CD4-positive, alpha-beta T cell treated with Interferon gamma for 1 hour (primary cell): ENCODE measurements around the gene ABCD1.
A peak's percentile ranks its signal among the peaks of the same experiment; 100 is the strongest.
"Not testable (repeated sequence)": the region's sequence is repeated elsewhere in the genome, so short reads cannot be mapped to it uniquely, and the experiment has no call there.

ENCODE experiments used
- DNase-seq: peaks from one replicate; pipeline ENCODE4 v3.0.0-alpha.2; 2020

Gene ABCD1

DNA sequence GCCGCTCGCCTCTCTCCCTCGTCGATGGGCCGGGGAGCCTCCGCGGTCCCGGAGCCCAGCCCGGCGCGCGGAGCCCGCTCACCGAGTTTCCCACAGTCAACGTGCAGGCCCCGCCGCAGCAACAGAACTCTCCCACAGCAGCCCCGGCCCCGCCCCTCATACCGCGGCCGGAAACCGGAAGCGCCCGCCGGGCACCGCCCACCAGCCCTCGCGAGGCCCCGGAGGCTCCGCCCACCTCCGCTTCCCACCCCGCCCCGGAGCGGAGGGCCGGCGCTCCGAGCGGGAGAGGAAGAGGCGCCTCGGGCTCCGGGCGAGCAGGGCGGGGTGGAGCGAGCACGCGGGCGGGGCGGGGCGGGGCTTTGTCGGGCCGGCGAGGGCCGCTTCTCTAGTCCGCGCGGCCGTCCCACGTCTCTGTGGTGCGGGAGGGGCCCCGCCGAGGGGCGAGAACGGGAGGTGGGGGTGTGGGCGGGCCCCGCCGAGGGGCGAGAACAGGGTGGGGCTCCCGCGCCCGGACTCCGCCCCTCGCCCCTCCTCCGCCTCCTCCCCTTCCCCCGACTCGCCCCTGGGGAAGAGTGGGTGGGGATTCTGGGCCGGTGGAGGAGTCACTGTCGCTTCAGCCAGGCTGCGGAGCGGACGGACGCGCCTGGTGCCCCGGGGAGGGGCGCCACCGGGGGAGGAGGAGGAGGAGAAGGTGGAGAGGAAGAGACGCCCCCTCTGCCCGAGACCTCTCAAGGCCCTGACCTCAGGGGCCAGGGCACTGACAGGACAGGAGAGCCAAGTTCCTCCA is at the start of gene ABCD1, which contains the start of gene BCAP31:
Gene ABCD1 (plus strand): TSS at position 605 of the 787 bp plus-strand sequence. CDS start 411 bp downstream, outside the sequence.
Gene BCAP31 (minus strand): TSS at position 136 of the 787 bp plus-strand sequence. CDS start 1,143 bp downstream, outside the sequence.
- DNase-seq, result peak; percentile 91

DNA sequence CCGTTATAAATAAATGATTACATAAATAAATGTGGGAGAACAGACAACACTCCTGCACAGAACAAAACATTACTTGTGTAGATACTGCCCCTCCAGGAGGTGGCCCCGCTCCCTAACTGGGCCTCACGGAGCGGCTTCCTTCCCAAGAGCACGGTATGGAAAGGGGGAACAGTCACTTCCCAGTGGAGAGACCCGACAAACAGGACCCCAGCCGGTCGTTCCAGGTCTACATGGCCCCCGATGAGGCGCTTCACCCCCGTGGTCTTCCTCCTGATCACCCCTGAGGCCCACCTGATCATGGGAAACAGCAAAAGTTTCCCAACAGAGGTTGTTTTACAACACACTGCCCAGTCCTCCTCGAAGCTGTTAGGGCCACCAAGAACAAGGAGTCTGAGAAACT is 43.5 kb upstream of the ABCD1 start:
- no peak for DNase-seq

DNA sequence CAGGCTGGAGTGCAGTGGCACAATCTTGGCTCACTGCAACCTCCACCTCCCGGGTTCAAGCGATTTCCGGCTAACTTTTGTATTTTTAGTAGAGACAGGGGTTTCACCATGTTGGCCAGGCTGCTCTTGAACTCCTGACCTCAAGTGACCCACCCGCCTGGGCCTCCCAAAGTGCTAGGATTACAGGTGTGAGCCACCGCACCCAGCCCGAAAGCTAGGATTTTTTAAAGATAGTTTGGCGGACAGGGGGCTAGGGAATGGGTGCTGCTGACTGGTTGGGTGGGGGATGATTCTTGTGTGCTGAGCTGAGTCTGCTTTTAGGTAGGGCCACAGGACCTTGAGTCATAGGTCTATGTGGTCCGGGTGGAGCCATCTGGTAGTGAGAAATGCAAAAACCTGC is 41.2 kb upstream of the ABCD1 start:
- DNase-seq, result not testable (repeated sequence)

DNA sequence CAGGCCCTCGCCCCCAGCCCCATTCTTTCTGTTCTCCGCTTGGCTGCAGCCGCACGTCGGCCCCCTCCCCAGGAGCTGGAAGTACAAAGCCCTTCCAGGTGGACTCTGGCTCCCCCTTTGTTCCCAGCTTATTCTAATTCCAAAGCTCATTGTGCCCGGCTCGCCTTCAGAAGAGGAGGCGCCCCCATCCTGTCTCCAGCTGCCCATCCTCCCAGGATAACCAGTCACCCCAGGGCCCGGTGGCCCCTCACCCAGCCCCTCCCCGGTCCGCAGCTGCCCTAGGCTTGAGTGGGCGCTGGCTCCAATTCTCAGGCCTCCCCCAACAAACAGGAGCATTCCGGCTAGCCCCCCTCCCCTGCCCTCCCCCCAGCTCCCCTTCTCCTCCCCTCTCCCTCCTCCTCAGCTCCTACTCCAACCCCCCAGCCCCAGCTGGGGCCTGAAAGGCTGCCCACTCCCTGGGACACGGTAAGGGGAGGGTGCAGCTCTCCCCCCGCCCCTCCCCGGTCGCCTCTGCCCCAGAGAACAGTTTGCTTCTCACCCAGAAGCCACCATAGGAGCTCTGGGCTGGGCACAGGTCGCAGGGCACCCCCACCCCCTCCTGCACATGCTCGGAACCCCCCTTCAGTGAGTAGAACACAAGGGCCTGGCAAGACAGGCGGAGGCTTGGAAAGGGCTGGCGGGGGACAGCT is 40.0 kb upstream of the ABCD1 start:
- no peak for DNase-seq

DNA sequence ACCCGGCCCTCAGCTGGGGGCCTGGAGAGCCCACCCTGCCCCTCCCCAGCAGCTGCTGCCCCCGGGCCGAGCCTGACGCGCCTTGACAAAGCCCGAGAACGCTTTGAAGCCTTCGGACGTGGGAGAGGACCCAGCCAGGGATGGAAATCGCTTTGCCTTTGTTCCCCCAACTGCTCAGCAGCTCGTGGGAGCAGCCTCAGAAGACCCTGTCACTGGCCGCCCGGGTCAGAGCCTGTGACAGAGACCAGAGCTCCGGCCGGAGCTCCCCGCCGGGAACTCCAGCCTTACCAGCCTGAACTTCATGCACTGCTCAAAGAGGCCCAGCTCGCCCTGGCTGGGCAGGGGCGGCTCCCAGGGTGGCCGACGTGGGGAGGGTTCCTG is 39.5 kb upstream of the ABCD1 start:
- no peak for DNase-seq

DNA sequence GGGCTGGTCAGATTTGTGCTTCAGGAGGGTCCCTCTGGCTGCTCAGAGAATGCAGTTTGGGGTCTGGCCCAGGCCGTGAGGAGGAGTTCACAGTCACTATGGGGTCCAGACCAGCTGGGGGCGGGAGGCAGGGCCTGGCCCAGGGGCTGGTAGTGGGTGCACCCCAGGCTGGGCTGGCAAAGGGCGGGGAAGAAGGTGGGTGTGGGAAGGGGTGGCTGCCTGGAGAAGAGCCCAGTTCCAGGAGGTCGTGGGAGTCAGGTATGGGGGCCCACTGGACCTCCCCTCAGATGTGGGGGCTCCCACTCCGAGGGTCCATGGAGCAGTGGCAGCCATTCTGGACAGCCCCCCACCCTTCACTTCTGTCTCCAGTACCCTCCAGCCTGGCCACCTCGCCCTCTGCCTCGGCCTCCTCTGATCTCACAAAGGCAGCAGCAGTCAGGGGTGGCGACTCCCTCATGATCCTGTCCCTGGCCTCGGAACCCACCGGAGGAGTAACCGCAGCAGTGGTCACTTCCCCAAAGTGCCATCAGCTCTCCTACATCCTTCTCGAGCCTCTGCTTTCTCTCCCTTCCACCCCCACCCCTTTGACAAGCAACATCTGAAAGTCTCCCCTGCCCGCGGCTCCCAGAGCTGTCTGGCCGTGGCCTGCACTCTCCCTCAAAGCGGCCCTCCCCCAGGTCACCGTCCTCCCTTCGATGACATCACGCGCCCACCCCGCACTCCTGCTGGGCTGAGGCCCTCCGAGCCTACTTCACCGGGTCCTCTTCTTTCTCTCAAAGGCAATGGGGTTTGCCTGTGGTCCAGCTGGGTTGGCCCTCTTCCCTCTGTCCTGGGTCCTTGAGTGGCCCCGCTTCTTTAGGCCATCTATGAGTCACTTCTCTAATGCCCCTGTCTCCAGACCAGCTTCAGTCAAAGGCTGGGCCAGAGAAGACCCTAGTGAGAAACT is 38.6 kb upstream of the ABCD1 start:
- no peak for DNase-seq

DNA sequence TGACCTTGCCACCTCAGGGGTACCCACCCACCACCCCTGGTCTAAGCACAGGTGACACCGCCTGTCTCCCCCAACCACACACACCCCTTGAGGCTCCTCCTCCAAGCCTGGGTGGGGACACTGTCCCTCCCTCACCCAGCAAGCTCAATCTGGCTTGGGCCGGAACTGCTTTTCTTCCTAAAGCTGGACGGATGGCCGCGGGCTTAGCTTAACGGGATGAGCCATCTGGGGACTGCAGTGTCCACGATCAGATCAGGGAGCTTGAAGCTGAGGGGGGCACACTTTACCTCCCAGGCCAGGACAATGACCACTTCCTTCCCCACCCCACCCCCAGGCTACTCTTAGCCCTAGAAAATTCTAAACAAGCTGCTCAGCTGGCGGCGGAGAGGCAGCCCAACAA is 37.9 kb upstream of the ABCD1 start:
- DNase-seq, result no peak

DNA sequence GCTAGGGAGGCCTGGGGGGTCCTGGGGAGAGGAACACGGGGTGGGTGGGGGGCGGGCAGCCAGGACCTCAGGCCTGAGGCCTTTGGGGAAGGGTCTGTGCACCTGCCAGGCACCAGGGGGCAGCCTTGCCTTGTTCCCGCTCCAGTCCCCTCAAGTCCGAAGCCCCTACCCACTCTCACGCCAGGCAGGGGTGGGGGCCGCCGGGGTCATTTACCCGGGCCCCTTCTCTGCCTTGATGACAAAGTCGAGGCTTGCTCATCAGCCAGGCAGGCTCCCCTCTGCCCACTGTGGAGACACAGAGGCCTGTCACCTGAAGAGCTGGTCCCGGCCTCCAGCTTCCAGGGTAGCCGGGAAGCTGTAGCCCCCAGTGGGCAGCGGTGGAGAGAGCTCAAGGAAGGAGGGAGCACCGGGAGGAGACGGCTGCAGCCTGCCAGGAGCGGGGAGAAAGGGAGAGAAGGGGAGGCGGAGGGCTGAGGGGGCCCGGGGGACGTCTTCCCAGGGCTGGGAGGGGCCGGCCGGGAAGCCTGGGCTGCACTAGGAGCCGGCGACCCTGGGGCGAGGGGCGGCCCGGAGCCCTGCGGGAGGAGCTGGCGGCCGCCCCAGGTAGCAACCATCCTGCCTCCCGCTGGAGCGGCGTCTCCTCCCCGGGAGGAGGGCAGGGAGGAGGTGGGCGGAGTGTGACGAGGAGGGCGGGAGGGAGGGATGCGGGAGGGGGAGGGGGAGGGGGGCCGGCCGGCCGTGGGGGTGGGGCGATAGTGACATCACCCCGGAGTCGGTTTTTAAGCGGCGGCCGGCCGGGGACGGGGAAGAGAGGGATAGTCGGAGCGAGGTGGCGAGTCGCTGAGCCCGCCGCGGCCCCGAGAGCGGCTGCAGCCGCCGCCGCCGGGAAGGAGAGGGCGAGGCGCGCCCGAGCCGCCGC is 37.3 kb upstream of the ABCD1 start, which contains the start of gene SLC6A8:
Gene SLC6A8 (plus strand): TSS at position 806 of the 919 bp plus-strand sequence. CDS start 649 bp downstream, outside the sequence.
- peak; percentile 47 for DNase-seq

DNA sequence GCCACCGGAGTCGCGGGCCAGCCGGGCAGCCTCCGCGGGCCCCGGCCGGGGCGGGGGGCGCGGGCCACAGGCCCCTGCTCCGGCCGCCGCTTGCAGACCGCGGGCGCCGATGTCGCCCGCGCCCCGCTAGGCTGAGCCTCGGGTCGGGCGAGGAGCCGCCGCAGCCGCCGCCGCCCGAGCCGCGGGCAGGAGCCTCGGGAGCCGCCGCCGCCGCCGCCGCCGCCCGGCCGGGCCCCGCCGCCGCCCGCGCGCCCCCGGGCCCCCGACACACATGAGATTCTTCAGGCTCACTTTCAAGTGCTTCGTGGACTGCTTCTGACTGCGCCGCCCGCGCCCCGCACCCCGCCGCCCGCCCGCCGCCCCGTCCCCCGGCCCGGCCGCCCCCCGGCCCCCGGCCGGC is 36.6 kb upstream of the ABCD1 start:
- no peak for DNase-seq

DNA sequence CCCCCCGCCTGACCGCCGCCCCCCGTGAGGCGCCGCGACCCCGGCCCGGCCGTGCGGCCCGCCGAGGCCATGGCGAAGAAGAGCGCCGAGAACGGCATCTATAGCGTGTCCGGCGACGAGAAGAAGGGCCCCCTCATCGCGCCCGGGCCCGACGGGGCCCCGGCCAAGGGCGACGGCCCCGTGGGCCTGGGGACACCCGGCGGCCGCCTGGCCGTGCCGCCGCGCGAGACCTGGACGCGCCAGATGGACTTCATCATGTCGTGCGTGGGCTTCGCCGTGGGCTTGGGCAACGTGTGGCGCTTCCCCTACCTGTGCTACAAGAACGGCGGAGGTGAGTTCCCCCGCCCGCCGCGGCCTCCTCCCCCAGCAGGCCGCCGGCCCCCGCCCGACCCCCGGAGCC is 36.1 kb upstream of the ABCD1 start:
- no peak for DNase-seq

DNA sequence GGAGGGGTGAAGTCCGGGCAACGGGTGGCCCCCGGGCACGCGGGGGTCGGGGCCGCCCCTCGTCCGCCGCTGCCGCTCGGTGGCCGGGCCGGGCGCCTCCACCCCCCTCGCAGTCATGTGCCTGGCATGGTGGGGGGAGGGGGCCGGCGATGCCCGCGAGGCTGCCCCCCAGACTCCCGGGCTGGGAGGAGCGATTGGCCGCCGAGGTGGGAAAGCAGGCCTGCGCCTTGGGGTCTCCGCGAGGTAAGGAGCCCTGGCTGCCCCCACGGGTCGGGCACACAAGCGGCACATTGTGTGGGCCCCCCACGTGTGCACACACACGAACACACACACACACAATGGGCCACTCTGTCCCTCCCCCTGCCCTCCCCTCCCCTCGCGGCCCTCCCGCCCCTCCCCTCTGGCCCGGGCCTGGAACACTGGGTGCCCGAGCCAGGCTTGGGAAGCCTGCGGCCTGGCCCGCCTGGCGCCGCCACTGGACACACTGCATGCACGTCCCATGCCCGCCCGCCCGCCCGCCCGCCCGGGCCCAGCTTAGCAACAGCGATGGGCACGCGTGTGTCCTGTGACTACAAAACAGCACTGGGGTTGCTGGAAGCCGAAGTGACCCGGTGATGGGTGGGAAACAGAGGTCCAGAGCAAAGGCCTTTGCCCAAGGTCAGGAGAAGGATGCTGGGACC is 35.6 kb upstream of the ABCD1 start:
- no peak for DNase-seq

DNA sequence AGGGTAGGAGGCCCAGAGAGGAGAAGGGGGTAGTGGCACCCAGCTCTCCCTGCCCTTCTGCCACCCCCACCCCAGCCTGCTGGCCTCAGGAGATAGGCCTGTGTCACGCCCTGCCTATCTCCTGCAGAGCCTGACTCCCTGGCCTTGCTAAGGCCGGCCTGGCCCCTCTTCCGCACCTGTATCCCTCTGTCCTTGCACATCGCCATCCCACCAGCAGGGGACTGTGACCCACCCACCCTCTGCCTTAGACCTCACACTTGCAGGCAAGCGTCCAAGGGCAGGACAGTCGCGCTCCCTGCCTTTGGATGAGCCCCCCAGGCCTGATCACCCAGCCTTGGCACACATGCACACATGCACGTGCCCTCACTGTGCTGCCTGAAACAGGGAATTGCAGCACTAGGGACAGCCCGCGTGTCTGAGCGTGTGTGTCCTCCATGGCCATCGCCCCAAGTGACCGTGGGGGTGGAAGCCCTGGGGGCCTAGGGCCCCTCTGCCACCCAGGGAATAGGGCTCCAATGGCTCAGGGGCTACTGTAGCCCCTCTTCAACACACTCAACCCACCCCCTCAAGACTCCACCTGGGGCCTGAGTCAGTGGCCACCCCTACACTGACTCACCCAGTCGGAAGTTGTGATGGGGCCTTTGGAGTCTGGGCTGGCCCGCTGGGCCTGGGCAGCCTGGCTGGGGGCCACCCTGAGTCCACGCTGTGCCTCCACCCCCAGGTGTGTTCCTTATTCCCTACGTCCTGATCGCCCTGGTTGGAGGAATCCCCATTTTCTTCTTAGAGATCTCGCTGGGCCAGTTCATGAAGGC is 34.8 kb upstream of the ABCD1 start:
- DNase-seq, result no peak

DNA sequence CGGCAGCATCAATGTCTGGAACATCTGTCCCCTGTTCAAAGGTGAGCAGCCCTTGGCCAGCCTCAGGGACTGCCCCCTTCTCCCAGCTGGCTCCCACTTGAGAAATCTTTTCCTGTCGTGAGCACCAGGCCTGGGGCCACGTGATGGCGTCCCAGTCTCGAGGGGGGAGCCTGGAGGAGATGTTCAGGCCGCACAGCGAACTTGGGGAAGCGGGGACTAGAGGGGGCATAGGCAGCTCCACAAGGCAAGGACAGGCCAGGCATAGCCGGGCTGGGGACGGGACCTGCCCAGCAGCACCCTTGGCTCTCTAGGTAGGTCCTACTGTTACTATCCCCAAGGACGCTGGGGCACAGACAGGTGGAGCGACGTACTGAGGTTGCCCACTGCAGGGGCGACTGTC is 34.2 kb upstream of the ABCD1 start:
- no peak for DNase-seq

DNA sequence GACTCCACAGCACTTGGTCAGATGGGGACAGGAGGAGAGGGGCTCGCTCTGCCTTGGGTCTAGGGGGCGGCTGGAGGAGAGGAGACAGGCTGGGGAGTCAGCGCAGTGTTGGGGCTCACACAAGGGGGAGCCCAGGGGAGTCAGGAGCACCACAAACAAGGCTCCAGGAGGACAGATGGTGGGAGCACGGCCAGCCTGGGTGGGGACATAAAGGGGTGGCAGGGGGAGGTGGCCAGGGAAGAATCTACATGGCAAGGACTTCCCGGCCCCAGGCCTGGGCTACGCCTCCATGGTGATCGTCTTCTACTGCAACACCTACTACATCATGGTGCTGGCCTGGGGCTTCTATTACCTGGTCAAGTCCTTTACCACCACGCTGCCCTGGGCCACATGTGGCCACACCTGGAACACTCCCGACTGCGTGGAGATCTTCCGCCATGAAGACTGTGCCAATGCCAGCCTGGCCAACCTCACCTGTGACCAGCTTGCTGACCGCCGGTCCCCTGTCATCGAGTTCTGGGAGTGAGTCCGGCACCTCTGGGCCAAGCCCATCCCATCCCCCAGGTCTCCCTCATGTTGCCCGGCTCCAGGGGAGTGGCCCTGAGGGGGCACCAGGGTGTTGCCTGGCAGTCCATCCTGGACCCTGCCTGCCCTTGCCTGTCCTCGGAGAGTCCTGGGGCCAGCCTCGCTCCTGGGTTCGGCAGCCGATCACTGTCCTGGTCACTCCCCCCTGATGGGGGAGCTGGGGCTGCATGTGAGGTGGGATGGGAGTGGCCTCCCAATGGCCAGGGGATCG is 33.4 kb upstream of the ABCD1 start:
- DNase-seq, result not testable (repeated sequence)

DNA sequence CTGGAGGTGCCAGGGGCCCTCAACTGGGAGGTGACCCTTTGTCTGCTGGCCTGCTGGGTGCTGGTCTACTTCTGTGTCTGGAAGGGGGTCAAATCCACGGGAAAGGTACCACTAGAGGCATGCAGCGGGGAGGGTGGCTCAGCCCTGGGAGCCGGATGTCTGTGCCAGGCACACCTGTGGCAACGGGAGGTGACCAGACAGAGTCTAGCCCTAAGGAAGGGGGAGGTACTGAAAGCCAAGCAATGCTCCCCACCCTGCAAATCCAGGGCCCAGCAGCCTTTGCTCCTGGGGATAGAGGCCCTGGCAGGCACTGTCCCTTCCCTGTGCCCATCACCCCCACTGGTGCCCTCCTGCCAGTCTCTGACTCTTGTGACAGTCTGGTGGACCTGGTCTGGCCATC is 32.7 kb upstream of the ABCD1 start:
- no peak for DNase-seq

DNA sequence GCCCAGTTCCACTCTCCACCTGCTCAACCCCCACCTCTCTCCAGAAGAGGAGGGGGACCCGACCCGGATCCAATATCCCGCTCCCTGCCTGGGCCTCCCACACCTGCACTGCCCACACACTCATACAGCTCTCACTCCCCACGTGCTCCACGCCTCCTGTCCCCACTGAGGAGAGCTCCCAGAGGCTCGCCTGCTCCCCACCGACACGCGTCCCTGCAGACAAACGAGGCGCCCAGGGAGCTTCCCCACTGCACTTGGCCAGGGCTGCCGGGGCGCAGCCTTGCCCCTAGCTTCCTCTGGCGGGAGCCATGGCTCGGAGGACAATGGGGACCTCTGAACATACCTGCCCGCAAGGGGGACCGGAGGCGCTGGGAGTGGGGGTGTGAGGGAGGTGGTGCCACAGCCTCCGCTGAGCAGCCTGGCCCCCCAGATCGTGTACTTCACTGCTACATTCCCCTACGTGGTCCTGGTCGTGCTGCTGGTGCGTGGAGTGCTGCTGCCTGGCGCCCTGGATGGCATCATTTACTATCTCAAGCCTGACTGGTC is 32.0 kb upstream of the ABCD1 start:
- DNase-seq, result no peak

DNA sequence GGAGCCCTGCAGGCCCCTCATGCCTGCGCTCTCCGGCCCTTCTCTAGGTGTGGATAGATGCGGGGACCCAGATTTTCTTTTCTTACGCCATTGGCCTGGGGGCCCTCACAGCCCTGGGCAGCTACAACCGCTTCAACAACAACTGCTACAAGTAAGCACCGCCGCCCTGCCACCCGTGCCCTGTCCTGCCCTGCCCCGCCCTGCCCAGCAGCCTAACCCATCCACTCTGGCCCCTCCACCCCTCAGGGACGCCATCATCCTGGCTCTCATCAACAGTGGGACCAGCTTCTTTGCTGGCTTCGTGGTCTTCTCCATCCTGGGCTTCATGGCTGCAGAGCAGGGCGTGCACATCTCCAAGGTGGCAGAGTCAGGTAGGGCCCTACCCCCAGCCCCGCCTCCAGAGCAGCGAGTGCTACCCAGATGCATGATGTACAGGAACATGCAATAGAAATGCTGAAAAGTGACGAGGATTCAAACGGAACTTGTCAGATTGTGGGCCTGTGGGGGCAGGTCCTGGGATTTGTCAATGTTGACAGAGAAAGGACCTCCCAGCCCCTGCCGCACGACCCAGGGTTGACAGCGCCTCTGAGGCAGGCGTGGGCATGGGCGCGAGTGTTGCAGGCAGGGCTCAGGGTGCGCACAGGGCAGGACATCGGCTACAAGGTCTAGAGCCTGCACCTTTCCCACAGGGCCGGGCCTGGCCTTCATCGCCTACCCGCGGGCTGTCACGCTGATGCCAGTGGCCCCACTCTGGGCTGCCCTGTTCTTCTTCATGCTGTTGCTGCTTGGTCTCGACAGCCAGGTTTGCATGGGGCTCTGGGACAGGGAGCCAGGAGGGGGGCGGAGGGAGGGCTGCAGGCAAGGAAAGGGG is 31.2 kb upstream of the ABCD1 start:
- no peak for DNase-seq

DNA sequence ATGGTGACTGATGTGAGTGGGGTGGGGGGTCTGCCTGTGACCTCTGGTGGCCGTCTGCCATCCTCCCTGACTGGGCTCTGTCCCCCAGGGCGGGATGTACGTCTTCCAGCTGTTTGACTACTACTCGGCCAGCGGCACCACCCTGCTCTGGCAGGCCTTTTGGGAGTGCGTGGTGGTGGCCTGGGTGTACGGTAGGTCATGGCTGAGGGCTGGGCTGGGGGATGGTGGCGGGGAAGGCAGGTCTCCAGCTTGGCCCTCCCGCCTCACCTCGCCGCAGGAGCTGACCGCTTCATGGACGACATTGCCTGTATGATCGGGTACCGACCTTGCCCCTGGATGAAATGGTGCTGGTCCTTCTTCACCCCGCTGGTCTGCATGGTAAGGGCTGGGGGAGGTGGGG is 30.4 kb upstream of the ABCD1 start:
- DNase-seq, result not testable (repeated sequence)
